Activated CD8-positive, alpha-beta T cell treated with anti-CD3 and anti-CD28 coated beads, Interleukin-2, amount 10 ng/mL, durations not matched to agents 7 days and 5 days (primary cell): ENCODE results near the gene TDRD10. TPM values are rescaled to one million over a fixed set of nuclear protein-coding genes. Genes with fewer than 3 reads are reported as not detected.

Source experiments
- ATAC-seq: fragments of 150-1000 bp; cut with Tn5 transposase; one replicate; pipeline ENCODE4 v1.10.0; 2021; ENCODE audit warnings: moderate library complexity
- CTCF ChIA-PET: fragments of 350-600 bp; sonication (Branson Sonifier 250); formaldehyde crosslinking; loops from one replicate; lab custom pipeline; 2021; ENCODE audit warnings: antibody characterized with exemption; lab: Charles Lee
- POLR2A ChIA-PET: fragments of 350-600 bp; sonication (Branson Sonifier 250); formaldehyde crosslinking; loops from one replicate; lab custom pipeline; 2021; ENCODE audit warnings: antibody characterized with exemption; lab: Charles Lee
- DNase-seq: peaks from one replicate; pipeline ENCODE4 v3.0.0-alpha.2; 2020
- H3K27ac Mint-ChIP-seq: one replicate; pipeline ENCODE4 v1.8.0; 2021; ENCODE audit warnings: mild to moderate bottlenecking, mixed read lengths
- H3K27me3 Mint-ChIP-seq: one replicate; pipeline ENCODE4 v1.8.0; 2021; ENCODE audit warnings: low read depth, mixed read lengths
- H3K36me3 Mint-ChIP-seq: one replicate; pipeline ENCODE4 v1.8.0; 2021; ENCODE audit warnings: low read depth, mixed read lengths
- H3K4me1 Mint-ChIP-seq: one replicate; pipeline ENCODE4 v1.8.0; 2021; ENCODE audit warnings: low read depth, mixed read lengths
- H3K4me3 Mint-ChIP-seq: one replicate; pipeline ENCODE4 v1.8.0; 2021; ENCODE audit warnings: mild to moderate bottlenecking, mixed read lengths
- H3K9me3 Mint-ChIP-seq: one replicate; pipeline ENCODE4 v1.8.0; 2022; ENCODE audit warnings: mixed read lengths; ENCODE audit not compliant: insufficient read depth
- total RNA-seq, 2 experiments: library from RNA; stranded (reverse); gene quantifications; one replicate each; pipeline ENCODE4 v1.2.3, GENCODE V29; 2021

The TDRD10 gene
- total RNA-seq, 2 experiments from 2014 or later, result not detected

GRCh38 chr1:154572468-154573167, 70.6 kb downstream of the TDRD10 start:
- CTCF ChIA-PET, result interaction anchor here (1.0 to 1.6 kb wide), 2 partner anchors 13 to 56 kb away, joined by 3 to 5 read pairs; no protein-coding TSS in a partner anchor
- no peak overlapping the region for H3K4me3 Mint-ChIP-seq
- no peak for DNase-seq
- no peaks in the 10 kb centered on the region for H3K9me3 Mint-ChIP-seq
- ATAC-seq, result no peak
- peaks cover 9% of the 10 kb centered on the region for H3K27me3 Mint-ChIP-seq
- no peak overlapping the region for H3K27ac Mint-ChIP-seq
- no peaks in the 10 kb centered on the region for H3K36me3 Mint-ChIP-seq
- POLR2A ChIA-PET, result no interaction called here
- peaks cover 5% of the 10 kb centered on the region for H3K4me1 Mint-ChIP-seq

DNA sequence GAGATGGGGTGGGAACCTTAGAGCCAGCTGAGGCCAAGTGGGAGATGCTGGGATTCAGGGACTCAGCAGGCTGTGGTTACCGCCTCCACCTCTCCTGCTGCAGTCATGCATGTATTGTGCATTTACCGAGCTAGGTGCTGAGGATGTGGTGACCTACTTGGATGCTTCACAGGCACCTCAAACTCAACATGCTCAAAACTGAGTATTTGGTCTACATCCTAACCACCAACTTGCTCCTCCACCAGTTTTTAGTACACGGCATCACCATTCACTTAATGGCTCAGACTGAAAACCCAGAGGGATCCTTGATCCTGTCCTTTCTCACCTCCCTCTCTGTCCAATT, 71.1 kb downstream of the TDRD10 start:
- no peak overlapping the region for H3K4me3 Mint-ChIP-seq
- CTCF ChIA-PET, result interaction anchor here (1.0 to 1.6 kb wide), 2 partner anchors 13 to 56 kb away, joined by 3 to 5 read pairs; no protein-coding TSS in a partner anchor
- peaks cover 2% of the 10 kb centered on the region for H3K36me3 Mint-ChIP-seq
- DNase-seq, result no peak
- no peaks in the 10 kb centered on the region for H3K9me3 Mint-ChIP-seq
- peak; percentile 31 for ATAC-seq
- POLR2A ChIA-PET, result interaction anchor here (1.7 kb wide), 1 partner anchor 12 kb away, joined by 5 read pairs; no protein-coding TSS in a partner anchor
- H3K27ac Mint-ChIP-seq, result no peak overlapping the region
- H3K4me1 Mint-ChIP-seq, result peaks cover 2% of the 10 kb centered on the region
- H3K27me3 Mint-ChIP-seq, result peaks cover 8% of the 10 kb centered on the region

GRCh38 chr1:154574716-154575115, 72.7 kb downstream of the TDRD10 start:
- no peak overlapping the region for H3K27ac Mint-ChIP-seq
- no peak for ATAC-seq

GRCh38 chr1:154575147-154575927, 73.3 kb downstream of the TDRD10 start:
- Mint-ChIP-seq H3K27ac (peak overlapping the region; percentile 13), H3K4me3 (no peak overlapping the region)
- POLR2A ChIA-PET, result no interaction called here

More at GRCh38 chr1:154574716-154575115, 72.7 kb downstream of the TDRD10 start:
- POLR2A ChIA-PET, result interaction anchor here (1.7 kb wide), 1 partner anchor 10 kb away, joined by 5 read pairs; no protein-coding TSS in a partner anchor
- Mint-ChIP-seq H3K36me3 (peaks cover 15% of the 10 kb centered on the region), H3K27me3 (peaks cover 4% of the 10 kb centered on the region), H3K4me3 (no peak overlapping the region), H3K4me1 (peaks cover 2% of the 10 kb centered on the region), H3K9me3 (no peaks in the 10 kb centered on the region)
- CTCF ChIA-PET, result interaction anchor here (1.8 kb wide), 1 partner anchor 15 kb away, joined by 8 read pairs; no protein-coding TSS in a partner anchor
- no peak for DNase-seq

GRCh38 chr1:154575951-154576566, 74.0 kb downstream of the TDRD10 start:
- ChIA-PET CTCF (interaction anchor here (0.8 to 1.8 kb wide), 3 partner anchors 14 to 97 kb away, joined by 3 to 8 read pairs (median 3); no protein-coding TSS in a partner anchor), POLR2A (interaction anchor here (0.8 to 1.2 kb wide), 2 partner anchors 16 to 28 kb away, joined by 3 to 4 read pairs; no protein-coding TSS in a partner anchor)
- Mint-ChIP-seq H3K27me3 (peaks cover 4% of the 10 kb centered on the region), H3K4me1 (peaks cover 2% of the 10 kb centered on the region), H3K4me3 (no peak overlapping the region), H3K36me3 (peaks cover 25% of the 10 kb centered on the region), H3K9me3 (no peaks in the 10 kb centered on the region), H3K27ac (peak overlapping the region; percentile 13)
- ATAC-seq (no peak), DNase-seq (no peak)

More at GRCh38 chr1:154575147-154575927, 73.3 kb downstream of the TDRD10 start:
- ATAC-seq (no peak), DNase-seq (no peak)
- Mint-ChIP-seq H3K4me1 (peaks cover 2% of the 10 kb centered on the region), H3K27me3 (peaks cover 4% of the 10 kb centered on the region), H3K36me3 (peaks cover 19% of the 10 kb centered on the region), H3K9me3 (no peaks in the 10 kb centered on the region)
- CTCF ChIA-PET, result interaction anchor here (0.9 to 1.8 kb wide), 2 partner anchors 13 to 15 kb away, joined by 3 to 8 read pairs; no protein-coding TSS in a partner anchor

DNA sequence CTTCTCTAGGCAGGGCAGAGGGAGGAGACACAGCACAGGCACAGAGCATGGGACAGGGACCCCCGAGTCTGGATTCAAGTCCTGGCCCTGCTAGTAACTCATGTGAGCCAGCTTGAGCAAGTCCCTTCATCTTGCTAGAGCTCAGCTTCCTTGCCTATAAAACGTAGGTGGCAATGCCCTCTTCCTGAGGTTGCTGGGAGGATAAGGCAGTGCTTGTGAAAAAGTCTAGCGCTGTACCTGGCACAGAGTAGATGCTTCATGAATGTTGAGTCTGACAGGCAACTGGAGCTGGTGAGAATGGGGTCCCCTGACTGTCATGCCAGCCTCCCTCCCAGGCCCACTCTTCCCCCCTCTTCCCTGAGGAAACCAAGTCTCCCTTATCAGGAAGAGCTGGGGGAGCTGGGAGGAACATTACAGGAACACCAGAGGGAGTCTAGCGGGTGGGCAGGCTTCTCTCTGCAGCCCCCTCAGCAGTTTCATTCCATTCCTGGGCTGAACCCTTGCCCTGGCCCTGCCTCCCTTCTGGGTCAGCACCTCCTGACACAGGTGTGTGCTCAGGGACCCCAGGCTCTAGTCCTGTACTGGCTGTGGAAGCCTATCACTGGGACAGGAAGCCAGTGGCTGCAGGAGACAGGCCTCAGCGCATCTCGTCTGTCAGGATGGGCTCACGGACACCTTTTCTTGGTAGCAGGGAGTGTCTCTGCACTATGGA, 75.5 kb downstream of the TDRD10 start:
- Mint-ChIP-seq H3K27me3 (peaks cover 4% of the 10 kb centered on the region), H3K27ac (no peak overlapping the region), H3K9me3 (no peaks in the 10 kb centered on the region), H3K4me1 (peaks cover 2% of the 10 kb centered on the region), H3K36me3 (peaks cover 33% of the 10 kb centered on the region), H3K4me3 (no peak overlapping the region)
- ATAC-seq (no peak), DNase-seq (no peak)
- CTCF ChIA-PET, result interaction anchor here (2.6 kb wide), 1 partner anchor 18 kb away, joined by 6 read pairs; no protein-coding TSS in a partner anchor
- POLR2A ChIA-PET, result no interaction called here

- Mint-ChIP-seq H3K27me3 (peaks cover 4% of the 10 kb centered on the region), H3K4me1 (peaks cover 2% of the 10 kb centered on the region), H3K4me3 (no peak overlapping the region), H3K36me3 (peaks cover 36% of the 10 kb centered on the region), H3K27ac (no peak overlapping the region), H3K9me3 (no peaks in the 10 kb centered on the region)
- CTCF ChIA-PET, result interaction anchor here (0.6 to 2.6 kb wide), 2 partner anchors 18 to 213 kb away, joined by 3 to 6 read pairs; no protein-coding TSS in a partner anchor
- no peak for DNase-seq
- POLR2A ChIA-PET, result interaction anchor here (1.5 kb wide), 1 partner anchor 13 kb away, joined by 4 read pairs; no protein-coding TSS in a partner anchor
- no peak for ATAC-seq
These were observed 76.0 kb downstream of the TDRD10 start for GRCh38 chr1:154578058-154578418.

DNA sequence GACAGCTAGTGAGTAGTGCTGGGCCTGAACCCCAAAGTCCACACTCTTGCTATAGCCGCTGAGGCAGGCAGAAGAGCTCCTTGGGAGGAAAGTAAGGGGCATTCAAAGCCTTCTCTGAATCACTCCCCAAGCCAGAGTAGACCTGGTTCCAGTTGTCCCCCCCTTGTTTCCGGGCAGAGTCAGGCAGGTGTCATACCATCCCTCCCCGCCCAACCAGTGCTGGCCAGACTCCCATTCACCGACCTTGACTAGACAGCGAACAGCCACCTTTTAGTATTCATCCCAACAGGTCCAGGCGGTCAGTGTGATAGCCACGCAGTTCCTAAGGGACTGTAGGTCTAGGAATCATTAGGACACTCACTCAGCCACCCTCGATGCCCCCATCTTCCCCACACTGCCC, 77.4 kb downstream of the TDRD10 start:
- DNase-seq, result no peak
- Mint-ChIP-seq H3K9me3 (no peaks in the 10 kb centered on the region), H3K27ac (peak overlapping the region; percentile 27), H3K36me3 (peaks cover 48% of the 10 kb centered on the region), H3K4me3 (no peak overlapping the region), H3K4me1 (no peaks in the 10 kb centered on the region), H3K27me3 (peaks cover 2% of the 10 kb centered on the region)
- ChIA-PET POLR2A (interaction anchor here (1.5 kb wide), 1 partner anchor 11 kb away, joined by 4 read pairs; no protein-coding TSS in a partner anchor), CTCF (interaction anchor here (2.6 kb wide), 1 partner anchor 20 kb away, joined by 6 read pairs; no protein-coding TSS in a partner anchor)
- no peak for ATAC-seq

- ATAC-seq, result no peak
- Mint-ChIP-seq H3K4me1 (no peaks in the 10 kb centered on the region), H3K27me3 (no peaks in the 10 kb centered on the region), H3K27ac (no peak overlapping the region), H3K36me3 (peaks cover 71% of the 10 kb centered on the region), H3K9me3 (no peaks in the 10 kb centered on the region), H3K4me3 (no peak overlapping the region)
- ChIA-PET POLR2A (interaction anchor here (0.5 kb wide), 1 partner anchor 252 kb away, joined by 3 read pairs; no protein-coding TSS in a partner anchor), CTCF (interaction anchor here (1.4 kb wide), 1 partner anchor 102 kb away, joined by 3 read pairs; no protein-coding TSS in a partner anchor)
- no peak for DNase-seq
These were observed 79.7 kb downstream of the TDRD10 start for GRCh38 chr1:154581766-154582165.

DNA sequence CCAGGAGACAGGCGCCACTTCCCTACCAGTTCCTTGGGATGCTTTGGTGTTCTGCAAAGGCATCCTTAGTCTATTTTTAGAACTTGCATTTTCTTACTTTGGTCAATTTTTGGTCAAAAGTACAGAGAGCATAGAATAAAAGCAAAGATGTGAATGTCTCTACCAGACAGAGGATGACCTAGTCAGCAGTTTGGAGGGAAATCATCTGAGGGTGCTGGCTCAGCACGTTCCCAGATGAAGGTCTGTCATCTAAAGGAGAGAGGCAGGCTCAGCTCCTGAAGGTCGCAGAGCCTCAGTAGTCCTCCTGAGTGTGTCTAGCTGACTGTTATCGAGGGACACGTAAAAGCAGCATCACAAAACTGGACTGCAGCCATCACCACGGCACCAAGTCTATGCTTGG, 80.9 kb downstream of the TDRD10 start:
- ChIA-PET CTCF (no interaction called here), POLR2A (no interaction called here)
- H3K27me3 Mint-ChIP-seq, result no peaks in the 10 kb centered on the region
- no peaks in the 10 kb centered on the region for H3K9me3 Mint-ChIP-seq
- DNase-seq (no peak), ATAC-seq (no peak)
- no peaks in the 10 kb centered on the region for H3K4me1 Mint-ChIP-seq
- no peak overlapping the region for H3K27ac Mint-ChIP-seq
- H3K36me3 Mint-ChIP-seq, result peaks cover 81% of the 10 kb centered on the region
- no peak overlapping the region for H3K4me3 Mint-ChIP-seq
